ENCODE results near the gene FKBP11.
"Not testable (repeated sequence)": the region's sequence is repeated elsewhere in the genome, so short reads cannot be mapped to it uniquely, and the experiment has no call there.

FKBP11 gene

GRCh38 chr12:48882972-48883304, 42.4 kb downstream of the FKBP11 start:
- TF ChIP-seq POLR2AphosphoS5 (IDR thresholded peaks at IDR 0.05; ENCODE audit: borderline replicate concordance, low read depth, low read length) (no peak), FOXP2 (optimal IDR thresholded peaks at IDR 0.05; ENCODE audit: control extremely low read depth, extremely low read length, insufficient read depth) (no peak), EZH2 (IDR thresholded peaks at IDR 0.05) (no peak)
- no peaks in the 10 kb centered on the region for H3K36me3 ChIP-seq (ENCODE audit: insufficient read depth, low read length)
- no peak overlapping the region for H3K27ac ChIP-seq
- no peak overlapping the region for H3K9ac ChIP-seq (ENCODE audit: insufficient read length)
- no peak overlapping the region for H3K4me3 ChIP-seq
- no peaks in the 10 kb centered on the region for H3K9me3 ChIP-seq (ENCODE audit: low read depth, low read length)
- no peak for DNase-seq (ENCODE audit: low read depth, low spot score)

- Histone ChIP-seq H3K4me3 (no peak overlapping the region), H3K9me3 (ENCODE audit: low read depth, low read length) (no peaks in the 10 kb centered on the region), H3K27ac (no peak overlapping the region), H3K9ac (ENCODE audit: insufficient read length) (no peak overlapping the region), H3K36me3 (ENCODE audit: insufficient read depth, low read length) (no peaks in the 10 kb centered on the region)
- no peak for DNase-seq (ENCODE audit: low read depth, low spot score)
- TF ChIP-seq FOXP2 (optimal IDR thresholded peaks at IDR 0.05; ENCODE audit: control extremely low read depth, extremely low read length, insufficient read depth): no peak
- no peak for TF ChIP-seq EZH2 (IDR thresholded peaks at IDR 0.05)
- no peak for TF ChIP-seq POLR2AphosphoS5 (IDR thresholded peaks at IDR 0.05; ENCODE audit: borderline replicate concordance, low read depth, low read length)
These were observed 43.0 kb downstream of the FKBP11 start for GRCh38 chr12:48882315-48882687.

- DNase-seq (ENCODE audit: low read depth, low spot score): no peak
These were observed 43.5 kb downstream of the FKBP11 start for GRCh38 chr12:48881686-48882314.

GRCh38 chr12:48880647-48881046, 44.6 kb downstream of the FKBP11 start:
- TF ChIP-seq POLR2AphosphoS5 (IDR thresholded peaks at IDR 0.05; ENCODE audit: borderline replicate concordance, low read depth, low read length): no peak
- Histone ChIP-seq H3K27ac (no peak overlapping the region), H3K36me3 (ENCODE audit: insufficient read depth, low read length) (no peaks in the 10 kb centered on the region), H3K9me3 (ENCODE audit: low read depth, low read length) (no peaks in the 10 kb centered on the region), H3K9ac (ENCODE audit: insufficient read length) (no peak overlapping the region), H3K4me3 (no peak overlapping the region)
- no peak for DNase-seq (ENCODE audit: low read depth, low spot score)

More at GRCh38 chr12:48881686-48882314, 43.5 kb downstream of the FKBP11 start:
- no peaks in the 10 kb centered on the region for H3K9me3 ChIP-seq (ENCODE audit: low read depth, low read length)
- H3K27ac ChIP-seq: no peak overlapping the region
- no peak for TF ChIP-seq EZH2 (IDR thresholded peaks at IDR 0.05)
- no peak for TF ChIP-seq POLR2AphosphoS5 (IDR thresholded peaks at IDR 0.05; ENCODE audit: borderline replicate concordance, low read depth, low read length)
- TF ChIP-seq FOXP2 (optimal IDR thresholded peaks at IDR 0.05; ENCODE audit: control extremely low read depth, extremely low read length, insufficient read depth): no peak
- H3K36me3 ChIP-seq (ENCODE audit: insufficient read depth, low read length): no peaks in the 10 kb centered on the region
- H3K4me3 ChIP-seq: no peak overlapping the region
- no peak overlapping the region for H3K9ac ChIP-seq (ENCODE audit: insufficient read length)

- no peaks in the 10 kb centered on the region for H3K36me3 ChIP-seq (ENCODE audit: insufficient read depth, low read length)
- DNase-seq (ENCODE audit: low read depth, low spot score): no peak
- TF ChIP-seq FOXP2 (optimal IDR thresholded peaks at IDR 0.05; ENCODE audit: control extremely low read depth, extremely low read length, insufficient read depth) (no peak), POLR2AphosphoS5 (IDR thresholded peaks at IDR 0.05; ENCODE audit: borderline replicate concordance, low read depth, low read length) (no peak)
- H3K9me3 ChIP-seq (ENCODE audit: low read depth, low read length): no peaks in the 10 kb centered on the region
- no peak overlapping the region for H3K9ac ChIP-seq (ENCODE audit: insufficient read length)
- no peak overlapping the region for H3K4me3 ChIP-seq
- no peak overlapping the region for H3K27ac ChIP-seq
These were observed 46.7 kb downstream of the FKBP11 start for GRCh38 chr12:48878548-48878947.

- Histone ChIP-seq H3K4me3 (no peak overlapping the region), H3K9ac (ENCODE audit: insufficient read length) (no peak overlapping the region), H3K27ac (no peak overlapping the region), H3K36me3 (ENCODE audit: insufficient read depth, low read length) (no peaks in the 10 kb centered on the region), H3K9me3 (ENCODE audit: low read depth, low read length) (no peaks in the 10 kb centered on the region)
- no peak for TF ChIP-seq EZH2 (IDR thresholded peaks at IDR 0.05)
- TF ChIP-seq POLR2AphosphoS5 (IDR thresholded peaks at IDR 0.05; ENCODE audit: borderline replicate concordance, low read depth, low read length): no peak
- TF ChIP-seq FOXP2 (optimal IDR thresholded peaks at IDR 0.05; ENCODE audit: control extremely low read depth, extremely low read length, insufficient read depth): no peak
- no peak for DNase-seq (ENCODE audit: low read depth, low spot score)
These were observed 49.3 kb downstream of the FKBP11 start for GRCh38 chr12:48875944-48876515.

GRCh38 chr12:48873534-48873933, 51.8 kb downstream of the FKBP11 start:
- H3K27ac ChIP-seq; H3K4me3 ChIP-seq; DNase-seq (ENCODE audit: low read depth, low spot score); H3K9ac ChIP-seq (ENCODE audit: insufficient read length); H3K36me3 ChIP-seq (ENCODE audit: insufficient read depth, low read length); H3K9me3 ChIP-seq (ENCODE audit: low read depth, low read length): not testable (repeated sequence)

- Histone ChIP-seq H3K36me3 (ENCODE audit: insufficient read depth, low read length) (no peaks in the 10 kb centered on the region), H3K9ac (ENCODE audit: insufficient read length) (no peak overlapping the region), H3K27ac (no peak overlapping the region), H3K9me3 (ENCODE audit: low read depth, low read length) (no peaks in the 10 kb centered on the region), H3K4me3 (no peak overlapping the region)
- DNase-seq (ENCODE audit: low read depth, low spot score): no peak
- TF ChIP-seq EZH2 (IDR thresholded peaks at IDR 0.05): no peak
- TF ChIP-seq FOXP2 (optimal IDR thresholded peaks at IDR 0.05; ENCODE audit: control extremely low read depth, extremely low read length, insufficient read depth): no peak
- TF ChIP-seq POLR2AphosphoS5 (IDR thresholded peaks at IDR 0.05; ENCODE audit: borderline replicate concordance, low read depth, low read length): no peak
These were observed 52.2 kb downstream of the FKBP11 start for GRCh38 chr12:48873096-48873495.
